Activated gamma-delta T cell treated with anti-CD3 and anti-CD28 coated beads, Interleukin-2, amount 50 U/mL, for 16 hours (primary cell): ENCODE measurements around the gene FN3K.
"Not testable (repeated sequence)": the region's sequence is repeated elsewhere in the genome, so short reads cannot be mapped to it uniquely, and the experiment has no call there.

Experiments
- DNase-seq: peaks from one replicate; pipeline ENCODE4 v3.0.0-alpha.2; 2020; ENCODE audit warnings: low read depth

FN3K gene

GRCh38 chr17:82775001-82775823 is 39.8 kb downstream of the FN3K start:
- no peak for DNase-seq

GRCh38 chr17:82776454-82776853 is 41.0 kb downstream of the FN3K start:
- no peak for DNase-seq

GRCh38 chr17:82777778-82778375 is 42.5 kb downstream of the FN3K start:
- not testable (repeated sequence) for DNase-seq

GRCh38 chr17:82779541-82779940 is 44.1 kb downstream of the FN3K start:
- no peak for DNase-seq

- DNase-seq, result no peak
Observed at GRCh38 chr17:82780195-82780594, 44.8 kb downstream of the FN3K start.

- DNase-seq, result no peak
Observed at GRCh38 chr17:82780971-82781893, 45.8 kb downstream of the FN3K start.

GRCh38 chr17:82781894-82782274 is 46.5 kb downstream of the FN3K start:
- DNase-seq, result peak; percentile 82

- no peak for DNase-seq
Observed at GRCh38 chr17:82782657-82783207, 47.3 kb downstream of the FN3K start.

- no peak for DNase-seq
Observed at GRCh38 chr17:82783498-82783897, 48.1 kb downstream of the FN3K start.

- not testable (repeated sequence) for DNase-seq
Observed at GRCh38 chr17:82785581-82785980, 50.2 kb downstream of the FN3K start.

GRCh38 chr17:82786427-82786826 is 51.0 kb downstream of the FN3K start:
- no peak for DNase-seq

GRCh38 chr17:82787081-82787848 is 51.9 kb downstream of the FN3K start:
- no peak for DNase-seq

GRCh38 chr17:82788206-82789001 is 53.0 kb downstream of the FN3K start:
- DNase-seq, result no peak

- no peak for DNase-seq
Observed at GRCh38 chr17:82789051-82789592, 53.7 kb downstream of the FN3K start.

GRCh38 chr17:82789806-82790205 is 54.4 kb downstream of the FN3K start:
- DNase-seq, result no peak

- no peak for DNase-seq
Observed at GRCh38 chr17:82790391-82790790, 55.0 kb downstream of the FN3K start.

GRCh38 chr17:82791532-82791931 is 56.1 kb downstream of the FN3K start:
- no peak for DNase-seq

- no peak for DNase-seq
Observed at GRCh38 chr17:82793974-82794630, 58.7 kb downstream of the FN3K start.

GRCh38 chr17:82794781-82795482 is 59.5 kb downstream of the FN3K start:
- DNase-seq, result no peak
